Stimulated activated CD8-positive, alpha-beta memory T cell treated with anti-CD3 and anti-CD28 coated beads, Interleukin-15, amount 100 ng/mL, for 4 hours (primary cell): ENCODE data around the gene ACBD6.

ENCODE experiments used
- DNase-seq, 2 donors: peaks; one replicate each; pipeline ENCODE4 v3.0.0-alpha.2; 2020; ENCODE audit warnings: low read depth in 2 of 2

The ACBD6 gene

GRCh38 chr1:180295999-180296398 is 206.4 kb downstream of the ACBD6 start:
- no peak for DNase-seq

GRCh38 chr1:180294711-180295110 is 207.7 kb downstream of the ACBD6 start:
- DNase-seq, result no peak

GRCh38 chr1:180291004-180291403 is 211.4 kb downstream of the ACBD6 start:
- DNase-seq, result no peak

GRCh38 chr1:180290265-180291001 is 211.9 kb downstream of the ACBD6 start:
- DNase-seq, result no peak

GRCh38 chr1:180288940-180289339 is 213.4 kb downstream of the ACBD6 start:
- no peak for DNase-seq

- no peak for DNase-seq
Measured at GRCh38 chr1:180287988-180288705, 214.2 kb downstream of the ACBD6 start.

- no peak for DNase-seq
Measured at GRCh38 chr1:180286417-180286816, 216.0 kb downstream of the ACBD6 start.

GRCh38 chr1:180283098-180283497 is 219.3 kb downstream of the ACBD6 start:
- DNase-seq, result no peak

GRCh38 chr1:180282401-180283044 is 219.9 kb downstream of the ACBD6 start:
- no peak for DNase-seq

GRCh38 chr1:180281490-180281889 is 220.9 kb downstream of the ACBD6 start:
- DNase-seq, result no peak

GRCh38 chr1:180280617-180281016 is 221.8 kb downstream of the ACBD6 start:
- no peak for DNase-seq

- no peak for DNase-seq
Measured at GRCh38 chr1:180279651-180280050, 222.7 kb downstream of the ACBD6 start.

- no peak for DNase-seq
Measured at GRCh38 chr1:180278596-180279395, 223.6 kb downstream of the ACBD6 start.

- no peak for DNase-seq
Measured at GRCh38 chr1:180278194-180278515, 224.2 kb downstream of the ACBD6 start.

GRCh38 chr1:180277476-180278193 is 224.7 kb downstream of the ACBD6 start:
- no peak for DNase-seq

- DNase-seq, result no peak
Measured at GRCh38 chr1:180275726-180276125, 226.7 kb downstream of the ACBD6 start.

- no peak for DNase-seq
Measured at GRCh38 chr1:180274221-180274620, 228.2 kb downstream of the ACBD6 start.

- DNase-seq, result no peak
Measured at GRCh38 chr1:180273066-180273465, 229.3 kb downstream of the ACBD6 start.

- no peak for DNase-seq
Measured at GRCh38 chr1:180272395-180272794, 230.0 kb downstream of the ACBD6 start.

- DNase-seq, result no peak
Measured at GRCh38 chr1:180271272-180272255, 230.8 kb downstream of the ACBD6 start.
